Daoy (cell line): ENCODE results near the gene USH2A. TPM values are rescaled to one million over a fixed set of nuclear protein-coding genes. Genes with fewer than 3 reads are reported as not detected.

ENCODE experiments used
- DNase-seq: peaks from one replicate; pipeline ENCODE4 v3.0.0-alpha.2; 2015; ENCODE audit warnings: low read depth
- total RNA-seq: library from RNA; depleted of rRNA; stranded (reverse); fragments of >200 nt; shearing (Covaris generic); gene quantifications from 2 replicates; pipeline ENCODE4 v1.2.3, GENCODE V29; 2014

USH2A gene
- total RNA-seq, 1 experiment from 2014 or later, result under 0.01 TPM

- peak; percentile 36 for DNase-seq
Observed at GRCh38 chr1:215710036-215710898, 713.0 kb downstream of the USH2A start.

- peak; percentile 13 for DNase-seq
Observed at GRCh38 chr1:215704089-215704860, 719.0 kb downstream of the USH2A start.

GRCh38 chr1:215682232-215682631 is 741.0 kb downstream of the USH2A start:
- DNase-seq, result no peak

GRCh38 chr1:215681041-215681440 is 742.2 kb downstream of the USH2A start:
- no peak for DNase-seq

- no peak for DNase-seq
Observed at GRCh38 chr1:215679231-215679630, 744.0 kb downstream of the USH2A start.

GRCh38 chr1:215677112-215677511 is 746.1 kb downstream of the USH2A start:
- DNase-seq, result no peak

GRCh38 chr1:215673943-215674342 is 749.3 kb downstream of the USH2A start:
- no peak for DNase-seq

GRCh38 chr1:215672482-215672881 is 750.8 kb downstream of the USH2A start:
- no peak for DNase-seq

GRCh38 chr1:215669806-215670491 is 753.3 kb downstream of the USH2A start:
- peak; percentile 25 for DNase-seq

GRCh38 chr1:215667761-215668160 is 755.5 kb downstream of the USH2A start:
- no peak for DNase-seq

- peak; percentile 78 for DNase-seq
Observed at GRCh38 chr1:215665215-215665614, 758.0 kb downstream of the USH2A start.

- no peak for DNase-seq
Observed at GRCh38 chr1:215661033-215661432, 762.2 kb downstream of the USH2A start.

- DNase-seq, result no peak
Observed at GRCh38 chr1:215660259-215660658, 763.0 kb downstream of the USH2A start.

GRCh38 chr1:215657047-215657446 is 766.2 kb downstream of the USH2A start:
- no peak for DNase-seq

- DNase-seq, result no peak
Observed at GRCh38 chr1:215652371-215652770, 770.9 kb downstream of the USH2A start.

- DNase-seq, result no peak
Observed at GRCh38 chr1:215651867-215652266, 771.4 kb downstream of the USH2A start.

GRCh38 chr1:215650446-215651149 is 772.6 kb downstream of the USH2A start:
- DNase-seq, result no peak

GRCh38 chr1:215648957-215649356 is 774.3 kb downstream of the USH2A start:
- no peak for DNase-seq

GRCh38 chr1:215647738-215648137 is 775.5 kb downstream of the USH2A start:
- DNase-seq, result no peak

- DNase-seq, result no peak
Observed at GRCh38 chr1:215645861-215646260, 777.4 kb downstream of the USH2A start.

- no peak for DNase-seq
Observed at GRCh38 chr1:215645182-215645581, 778.1 kb downstream of the USH2A start.
